HG02763 (cell line): ENCODE measurements around the gene DNAAF5.

ENCODE experiments used
- ATAC-seq: cut with Tn5 transposase; IDR thresholded peaks from one replicate; pipeline ENCODE4 v1.9.1; 2021; ENCODE audit warnings: mild to moderate bottlenecking, moderate library complexity; ENCODE audit not compliant: unreplicated experiment

DNAAF5 gene

DNA sequence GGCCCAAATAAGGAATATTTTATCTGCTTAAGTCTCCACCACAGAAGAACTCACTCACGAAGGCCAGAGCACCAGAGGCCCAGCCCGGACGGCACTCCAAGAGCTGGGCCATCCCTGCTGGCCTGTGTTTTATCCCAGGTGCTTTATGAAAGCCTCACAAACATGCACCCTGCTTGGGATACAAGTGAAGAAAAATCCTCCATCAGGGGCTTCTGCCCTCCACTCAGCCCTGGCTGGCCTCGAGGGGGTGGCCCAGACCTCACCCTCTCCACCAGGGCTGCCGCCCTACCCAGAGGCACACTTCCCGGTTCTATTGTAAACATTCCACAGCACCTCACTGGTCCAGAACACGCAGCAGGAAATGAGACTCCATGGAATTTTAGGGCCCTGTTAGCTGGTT lies 19.8 kb upstream of the DNAAF5 start:
- no peak for ATAC-seq

DNA sequence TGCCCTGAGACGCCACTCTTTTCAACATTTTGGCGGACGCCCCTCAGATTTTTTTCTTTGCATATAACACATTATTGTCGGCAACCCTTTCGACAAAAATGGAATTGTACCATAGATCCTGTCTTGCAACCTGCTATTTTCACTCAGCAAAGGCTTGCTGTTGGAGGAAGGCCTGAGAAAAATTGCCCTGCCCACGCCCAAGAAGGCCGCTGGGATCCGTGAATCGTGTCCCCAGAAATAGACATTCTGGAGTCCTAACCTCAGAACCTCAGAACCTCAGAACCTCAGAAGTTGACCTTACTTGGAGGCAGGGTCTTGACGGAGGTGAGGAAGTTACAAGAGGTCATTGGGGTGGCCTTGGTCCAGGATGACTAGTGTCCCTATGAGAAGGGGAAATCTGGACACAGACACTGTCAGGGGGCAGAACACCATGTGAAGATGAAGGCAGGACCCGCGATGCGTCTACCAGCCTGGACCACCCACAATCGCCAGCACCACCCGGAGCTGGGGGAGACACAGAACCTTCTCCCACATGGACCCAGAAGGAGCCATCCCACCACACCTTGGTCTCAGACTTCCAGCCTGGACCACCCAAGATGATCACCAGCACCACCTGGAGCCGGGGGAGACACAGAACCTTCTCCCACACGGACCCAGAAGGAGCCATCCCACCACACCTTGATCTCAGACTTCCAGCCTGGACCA lies 19.1 kb upstream of the DNAAF5 start:
- ATAC-seq: no peak

DNA sequence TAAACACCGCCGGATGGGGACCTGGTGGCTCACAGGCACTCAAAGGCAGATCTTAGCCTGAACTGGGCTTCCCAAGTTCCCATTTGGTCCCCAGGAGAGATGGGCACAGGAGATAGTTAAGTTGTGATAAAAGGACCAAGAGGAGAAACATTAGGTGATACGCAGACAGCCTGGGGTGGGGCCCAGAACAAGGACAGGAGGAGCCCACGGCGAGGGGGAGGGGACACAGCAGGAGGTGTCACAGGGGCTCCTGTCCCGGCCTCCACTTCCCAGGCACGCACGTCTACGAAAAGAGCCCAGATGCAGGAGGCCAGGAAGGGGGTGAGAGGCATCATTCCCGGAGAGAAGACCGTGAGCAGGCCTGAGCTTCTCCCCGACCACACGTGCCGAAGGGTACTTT lies 16.3 kb upstream of the DNAAF5 start:
- ATAC-seq: no peak

DNA sequence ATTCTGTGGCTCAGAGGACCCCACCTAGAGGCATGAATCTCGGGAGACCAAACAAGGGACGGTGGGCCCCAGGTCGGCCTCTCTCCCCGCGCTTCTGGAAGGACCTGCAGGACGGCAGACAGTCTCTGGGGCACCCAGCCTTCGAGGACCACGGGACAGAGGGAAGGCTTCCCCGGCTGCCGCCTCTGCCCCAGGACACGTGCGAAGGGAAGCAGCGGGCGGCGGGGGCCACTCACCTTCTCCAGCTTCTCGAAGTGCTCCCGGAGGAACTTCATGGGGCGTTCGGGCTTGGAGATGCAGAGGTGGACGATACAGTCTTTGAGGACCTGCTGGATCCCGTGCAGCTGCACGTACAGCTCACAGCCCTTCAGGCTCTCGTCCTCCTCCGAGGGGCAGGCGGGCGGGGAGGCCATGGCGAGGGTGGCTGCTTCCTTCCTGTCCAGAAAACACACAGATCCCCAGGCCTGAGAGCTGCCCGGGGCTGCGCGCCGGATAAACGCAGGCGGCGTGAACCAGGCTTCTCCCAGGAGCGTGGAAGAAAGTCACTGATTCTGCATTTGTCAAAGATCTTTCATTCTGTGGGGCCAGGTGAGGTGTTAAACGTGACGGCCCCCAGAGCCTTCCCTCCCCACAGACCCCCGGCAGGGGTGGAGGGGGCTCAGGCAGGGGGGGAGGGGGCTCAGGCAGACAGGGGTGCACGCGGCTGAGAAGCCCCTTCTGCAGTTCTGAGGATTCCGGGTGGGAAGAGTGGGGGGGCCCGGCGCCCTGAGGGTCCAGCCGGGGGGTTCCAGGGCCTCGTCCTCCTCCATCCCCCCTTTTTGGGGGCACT lies 15.2 kb upstream of the DNAAF5 start:
- no peak for ATAC-seq

DNA sequence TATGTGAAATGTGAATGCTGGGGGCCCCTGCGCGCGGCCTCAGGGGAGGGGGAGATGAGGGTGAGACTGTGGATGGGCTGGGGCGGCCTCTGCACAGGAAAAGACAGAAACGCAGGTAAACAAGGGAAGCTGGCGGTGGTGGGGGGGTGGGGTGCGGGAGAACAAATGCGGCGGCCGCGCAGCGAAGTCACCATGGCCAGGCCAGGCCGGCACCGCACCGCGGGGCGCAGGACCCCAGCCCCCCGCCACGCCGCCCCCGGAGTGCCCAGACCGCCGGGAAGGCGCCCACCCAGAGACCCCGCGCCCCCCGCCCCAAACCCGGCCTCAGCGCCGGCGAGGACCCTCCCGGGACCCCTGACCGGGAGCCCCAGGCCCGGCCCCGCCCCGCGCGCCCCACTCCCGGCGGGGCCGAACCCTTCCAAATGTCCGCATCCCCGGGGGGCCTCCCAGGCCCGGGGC lies 14.5 kb upstream of the DNAAF5 start:
- no peak for ATAC-seq

DNA sequence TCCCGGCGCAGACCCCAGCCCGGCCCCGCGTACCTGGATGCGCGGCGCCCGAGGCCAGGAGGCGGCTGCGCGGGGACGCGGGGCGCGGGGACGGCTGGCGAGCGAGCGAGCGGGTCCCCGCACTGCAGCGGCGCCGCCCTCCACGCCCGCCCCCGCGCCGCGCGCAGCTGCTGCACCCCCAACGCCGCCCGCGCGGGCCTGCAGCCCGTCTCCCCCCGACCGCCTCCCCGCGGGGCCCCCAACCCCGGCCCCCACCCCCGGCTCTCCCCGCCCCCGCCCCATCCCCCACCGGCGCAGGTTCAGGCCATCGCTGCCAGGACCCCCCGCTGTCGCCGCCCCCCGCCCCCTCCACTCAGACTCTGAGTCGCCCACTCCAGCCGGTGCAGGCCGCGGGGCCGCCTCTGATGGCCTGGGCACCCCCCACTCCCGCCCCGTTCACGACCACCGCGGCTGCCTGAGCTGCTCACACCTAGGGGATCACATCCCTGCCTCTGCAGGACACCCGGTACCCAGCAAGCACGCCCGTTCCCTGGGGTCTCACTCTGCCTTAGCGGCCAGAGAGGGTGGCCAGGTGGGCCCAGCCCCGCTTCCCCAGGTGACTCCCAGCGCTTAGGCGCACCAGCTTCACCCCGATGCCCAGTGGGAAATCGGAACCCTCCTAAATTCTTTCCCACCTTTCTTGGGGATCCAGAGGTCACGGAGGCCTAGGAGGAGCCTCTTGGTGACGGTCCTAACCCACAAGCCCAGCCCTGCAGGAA lies 13.9 kb upstream of the DNAAF5 start:
- ATAC-seq: no peak

DNA sequence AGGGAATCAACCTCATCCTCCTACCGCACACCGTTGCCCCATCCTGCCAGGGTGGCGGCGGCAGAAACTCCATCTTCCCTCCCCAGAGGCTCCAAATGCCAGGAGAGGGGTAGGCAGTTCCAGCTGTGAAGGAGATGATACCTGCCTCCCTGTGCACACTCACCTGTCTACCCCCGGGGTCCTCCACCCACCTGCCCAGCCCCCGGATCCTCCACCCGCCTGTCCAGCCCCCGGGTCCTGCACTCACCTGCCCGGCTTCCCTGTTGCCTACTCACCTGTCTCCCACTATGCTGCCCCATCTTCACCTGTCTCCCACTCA lies 13.4 kb upstream of the DNAAF5 start:
- ATAC-seq: no peak

DNA sequence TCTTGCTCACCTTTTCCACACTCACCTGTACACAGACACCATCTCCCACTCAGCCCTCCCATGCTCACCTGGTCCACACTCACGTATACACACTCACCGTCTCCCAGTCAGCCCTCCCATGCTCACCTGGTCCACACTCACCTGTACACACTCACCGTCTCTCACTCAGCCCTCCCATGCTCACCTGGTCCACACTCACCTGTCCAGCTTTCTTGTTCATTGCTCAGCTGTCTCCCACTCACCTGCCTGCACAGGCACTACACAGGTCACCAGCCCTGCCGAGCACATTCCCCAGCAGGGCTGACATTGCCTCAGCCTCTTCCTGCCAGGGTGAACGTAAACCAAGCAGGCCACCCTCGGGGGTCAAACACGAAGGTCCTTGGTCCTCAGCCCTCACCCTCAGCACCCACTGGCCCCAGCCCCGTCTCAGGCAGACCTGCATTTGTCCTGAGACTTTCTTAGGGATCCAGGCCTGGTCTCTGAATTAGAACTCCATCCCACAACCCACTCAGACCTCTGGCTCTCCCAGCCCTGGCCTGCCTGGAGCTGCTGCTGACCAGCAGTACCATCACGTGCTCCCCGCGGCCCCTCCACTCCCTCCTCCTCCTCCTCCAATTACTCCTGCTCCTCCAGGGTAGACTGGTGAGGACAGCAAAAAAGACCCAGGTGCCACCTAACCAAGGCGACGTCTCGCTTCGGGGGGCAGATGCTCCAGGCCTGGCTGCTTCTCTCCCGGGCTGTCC lies 12.8 kb upstream of the DNAAF5 start:
- no peak for ATAC-seq

DNA sequence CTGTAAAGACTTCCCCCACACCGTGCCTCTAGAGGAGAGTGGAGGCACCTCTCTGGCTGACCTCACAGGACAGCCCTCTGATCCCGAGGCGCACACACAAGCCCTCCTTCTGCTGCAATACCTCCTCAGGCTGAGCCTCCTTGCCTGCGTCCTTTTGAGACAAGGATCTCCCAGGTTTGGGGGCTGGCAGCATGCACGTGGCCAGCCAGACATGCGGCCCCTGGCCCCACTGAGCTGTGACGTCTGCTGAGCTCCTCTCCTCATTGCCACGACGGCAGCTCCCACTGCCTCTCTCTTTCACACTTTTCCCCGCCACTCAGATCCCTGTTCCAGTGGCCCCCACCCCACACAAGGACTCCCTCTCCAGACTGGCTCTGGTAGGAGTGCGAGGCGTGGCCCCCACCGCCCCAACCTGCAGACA lies 12.2 kb upstream of the DNAAF5 start:
- no peak for ATAC-seq

DNA sequence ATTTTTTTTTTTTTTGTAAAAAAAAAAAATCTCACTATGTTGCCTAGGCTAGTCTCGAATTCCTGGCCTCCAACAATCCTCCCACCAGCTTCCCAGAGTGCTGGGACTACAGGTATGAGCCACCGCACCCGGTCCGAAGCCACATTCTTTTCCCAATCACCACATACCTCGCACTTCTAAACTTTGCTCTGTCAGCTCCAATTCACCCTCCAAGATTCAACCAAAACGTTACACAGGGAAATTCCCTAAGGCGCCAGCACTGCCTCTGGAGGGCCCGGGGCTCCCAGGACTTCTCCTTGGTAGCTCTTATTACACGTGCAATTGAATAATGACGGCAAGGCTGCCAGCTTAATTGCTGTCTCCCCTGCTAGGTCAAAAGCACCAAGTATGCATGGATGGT lies 10.3 kb upstream of the DNAAF5 start:
- no peak for ATAC-seq

DNA sequence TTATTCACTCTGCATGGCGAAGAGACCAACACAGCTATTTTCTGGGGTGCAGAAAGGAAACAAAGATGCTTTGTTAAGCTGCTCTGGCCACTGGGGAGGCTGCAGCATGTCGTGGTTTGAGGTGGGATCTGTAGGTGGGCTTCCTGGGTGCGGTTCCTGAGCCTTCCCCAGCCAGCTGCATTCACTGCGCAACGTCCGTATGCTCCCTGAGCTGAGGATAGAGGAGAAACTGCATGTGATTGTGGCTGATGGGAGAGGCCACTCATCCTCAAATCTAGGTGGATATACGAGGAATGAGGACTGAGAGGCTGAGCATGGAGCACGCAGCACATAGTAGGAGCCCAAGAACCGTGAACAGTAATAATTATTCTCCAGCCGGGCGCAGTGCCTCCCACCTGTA lies 9.9 kb upstream of the DNAAF5 start:
- no peak for ATAC-seq

DNA sequence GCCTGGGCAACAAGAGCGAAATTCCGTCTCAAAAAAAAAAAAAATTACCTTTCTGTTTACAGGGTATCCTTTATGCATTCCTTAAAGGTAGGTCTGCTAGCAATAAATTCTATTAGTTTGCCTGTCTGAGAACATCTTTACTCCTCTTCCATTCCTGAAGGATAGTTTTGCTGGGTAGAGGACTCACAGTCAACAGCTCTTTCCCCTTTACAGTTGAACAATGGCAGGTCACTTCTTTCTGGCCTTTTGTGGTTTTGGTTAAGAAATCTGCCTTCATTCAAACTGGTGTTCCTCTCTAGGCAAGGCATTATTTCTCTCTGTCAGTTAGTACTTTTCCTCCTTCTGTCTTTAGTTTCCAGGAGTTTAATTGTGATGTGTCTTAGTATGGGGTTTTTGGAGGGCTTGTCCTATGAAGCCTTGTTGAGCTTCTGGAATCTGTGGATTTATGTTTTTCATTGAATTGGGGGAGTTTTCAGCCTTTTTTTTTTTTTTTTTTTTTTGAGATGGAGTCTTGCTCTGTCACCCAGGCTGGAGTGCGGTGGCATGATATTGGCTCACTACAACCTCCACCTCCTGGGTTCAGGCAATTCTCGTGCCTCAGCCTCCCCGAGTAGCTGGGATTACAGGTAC lies 4.8 kb upstream of the DNAAF5 start:
- no peak for ATAC-seq

DNA sequence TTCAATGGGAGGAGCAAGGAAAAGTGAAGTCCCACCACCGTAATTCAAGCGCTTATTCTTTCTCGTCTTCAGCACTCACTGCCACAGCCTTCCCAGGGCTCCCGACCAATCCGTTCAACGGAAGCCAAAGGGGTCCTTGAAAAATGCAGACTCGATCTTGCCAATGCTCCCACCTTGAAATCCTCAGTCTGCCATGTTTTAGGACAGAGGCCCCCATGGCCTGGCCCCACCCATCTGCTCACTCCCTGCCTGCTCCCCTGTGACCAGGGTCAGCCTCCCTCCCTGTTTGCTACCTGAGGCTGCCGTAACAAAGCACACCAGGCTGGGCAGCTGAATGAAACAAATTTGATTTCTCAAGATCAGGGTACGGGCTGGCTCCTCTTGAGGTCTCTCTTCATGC lies 3.0 kb upstream of the DNAAF5 start:
- no peak for ATAC-seq

DNA sequence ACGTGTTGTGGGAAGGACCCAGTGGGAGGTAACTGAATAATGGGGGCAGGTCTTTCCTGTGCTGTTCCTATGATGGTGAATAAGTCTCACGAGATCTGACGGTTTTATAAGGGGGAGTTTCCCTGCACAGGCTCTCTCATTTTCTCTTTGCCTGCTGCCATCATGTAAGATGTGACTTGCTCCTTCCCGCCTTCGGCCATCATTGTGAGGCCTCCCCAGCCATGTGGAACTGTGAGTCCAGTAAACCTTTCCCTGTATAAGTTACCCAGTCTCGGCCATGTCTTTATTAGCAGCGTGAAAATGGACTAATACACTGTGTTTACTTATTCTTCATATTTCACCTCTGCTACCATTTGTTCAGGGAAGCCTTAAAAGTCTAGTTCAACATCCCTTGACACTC lies 2.2 kb upstream of the DNAAF5 start:
- ATAC-seq: no peak

DNA sequence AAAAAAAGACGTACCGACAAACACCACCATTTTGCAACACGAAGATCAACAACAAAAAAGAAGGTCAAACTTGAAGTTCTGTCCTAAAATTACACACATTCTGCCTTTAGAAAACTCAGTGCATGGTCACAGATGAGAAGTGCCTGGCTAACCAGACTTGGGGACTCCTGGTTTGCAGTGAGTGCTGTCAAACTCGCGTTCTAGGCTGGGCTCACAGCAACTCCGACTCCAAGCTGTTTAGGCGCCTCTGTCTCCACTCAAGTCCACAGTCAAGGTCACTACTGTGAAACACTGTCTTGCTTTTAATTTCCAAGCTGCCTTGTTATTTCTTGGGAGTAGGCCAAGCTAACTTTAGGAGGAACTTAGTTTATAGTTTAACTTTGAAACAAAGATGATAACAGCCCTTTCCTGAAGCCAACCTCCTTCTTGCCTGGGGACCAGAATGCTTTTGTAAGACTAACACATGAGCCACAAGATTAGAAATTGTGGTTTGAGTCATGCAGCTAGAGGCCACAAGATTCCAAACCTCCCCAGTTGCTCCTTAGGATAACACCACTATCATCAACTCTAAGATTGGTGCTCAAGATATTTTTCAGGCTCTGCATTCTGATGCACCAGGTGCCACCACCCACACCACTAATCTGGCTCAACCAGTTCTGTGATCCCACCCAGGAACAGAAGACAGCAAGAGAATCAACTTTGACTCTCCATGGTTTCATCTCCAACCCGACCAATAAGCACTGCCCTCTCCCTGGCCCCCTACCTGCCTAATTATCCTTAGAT lies 1.1 kb upstream of the DNAAF5 start:
- no peak for ATAC-seq

DNA sequence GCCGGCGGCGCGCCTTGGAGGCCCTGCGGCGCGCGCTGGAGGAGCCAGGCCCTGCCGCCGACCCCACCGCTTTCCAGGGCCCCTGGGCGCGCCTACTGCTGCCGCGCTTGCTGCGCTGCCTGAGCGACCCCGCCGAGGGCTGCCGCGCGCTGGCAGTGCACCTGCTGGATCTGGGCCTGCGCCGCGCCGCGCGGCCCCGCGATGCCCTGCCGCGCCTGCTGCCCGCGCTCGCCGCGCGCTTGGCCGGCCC lies 280 bp downstream of the DNAAF5 start:
- no peak for ATAC-seq

DNA sequence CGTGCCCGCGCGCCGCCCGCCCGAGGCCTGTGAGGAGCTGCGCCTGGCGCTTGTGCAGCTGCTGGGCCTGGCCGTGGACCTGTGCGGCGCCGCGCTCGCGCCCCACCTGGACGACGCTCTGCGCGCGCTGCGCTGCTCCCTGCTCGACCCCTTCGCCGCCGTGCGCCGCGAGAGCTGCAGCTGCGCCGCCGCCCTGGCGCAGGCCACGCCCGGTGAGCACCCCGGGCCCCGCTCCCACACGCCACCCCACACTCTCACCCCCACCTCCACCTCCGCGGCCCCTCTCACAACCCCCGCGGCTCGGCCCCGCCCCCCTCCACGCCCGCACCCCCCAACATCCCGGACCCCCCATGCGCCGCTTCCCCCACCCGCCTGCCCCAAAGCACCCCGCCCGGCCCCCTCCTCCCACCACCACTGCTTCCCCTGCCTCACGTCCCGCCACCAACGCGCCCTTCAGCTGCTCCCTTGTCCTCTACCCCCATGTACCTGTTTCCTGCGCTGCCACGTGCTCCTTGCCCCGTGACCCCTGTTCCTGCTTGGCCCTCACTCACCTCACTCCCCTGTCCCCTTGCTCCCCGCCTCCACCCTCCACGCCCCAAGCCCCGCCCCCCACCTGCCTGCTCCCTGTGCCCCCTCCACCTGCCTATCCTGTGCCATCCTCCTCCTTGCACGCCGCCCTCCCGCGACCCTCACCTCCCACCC lies 756 bp downstream of the DNAAF5 start, which contains the start of gene PRKAR1B:
TSS of gene PRKAR1B (minus strand) at position 178 of the 702 bp plus-strand sequence. CDS start 15,776 bp downstream, outside the sequence.
- ATAC-seq: peak; percentile 19

DNA sequence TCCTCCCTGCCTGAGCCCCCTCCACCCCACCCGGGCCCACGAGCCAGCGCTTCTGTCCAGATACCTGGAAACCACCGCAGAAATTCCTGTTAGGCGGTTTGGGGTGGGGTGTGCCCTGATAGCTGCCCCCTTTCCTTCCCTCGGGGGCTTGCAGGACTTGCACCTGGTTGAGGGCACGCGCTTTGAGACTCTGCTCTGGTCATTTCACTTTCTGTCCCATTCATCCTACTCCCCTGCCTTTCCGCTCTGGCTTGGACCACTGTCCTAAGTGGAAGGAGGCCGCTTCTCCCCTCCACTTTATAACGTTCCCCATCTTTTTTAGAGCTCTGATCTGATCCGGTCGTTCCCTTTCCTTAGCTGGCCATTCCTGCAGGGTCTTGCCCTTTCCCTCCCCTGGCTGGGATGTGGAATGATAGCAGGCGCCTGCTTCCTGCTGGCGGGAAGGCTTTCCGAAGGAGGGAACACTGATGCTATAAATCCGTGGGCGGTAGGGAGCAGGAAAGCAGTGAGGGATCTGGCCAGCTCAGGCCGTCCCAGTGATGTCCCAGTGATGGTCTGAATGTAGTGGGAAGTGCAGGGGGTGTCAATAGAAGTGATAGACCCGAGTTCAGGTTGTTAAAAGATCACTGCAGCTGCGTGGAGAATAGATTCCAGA lies 1.4 kb downstream of the DNAAF5 start:
- no peak for ATAC-seq

DNA sequence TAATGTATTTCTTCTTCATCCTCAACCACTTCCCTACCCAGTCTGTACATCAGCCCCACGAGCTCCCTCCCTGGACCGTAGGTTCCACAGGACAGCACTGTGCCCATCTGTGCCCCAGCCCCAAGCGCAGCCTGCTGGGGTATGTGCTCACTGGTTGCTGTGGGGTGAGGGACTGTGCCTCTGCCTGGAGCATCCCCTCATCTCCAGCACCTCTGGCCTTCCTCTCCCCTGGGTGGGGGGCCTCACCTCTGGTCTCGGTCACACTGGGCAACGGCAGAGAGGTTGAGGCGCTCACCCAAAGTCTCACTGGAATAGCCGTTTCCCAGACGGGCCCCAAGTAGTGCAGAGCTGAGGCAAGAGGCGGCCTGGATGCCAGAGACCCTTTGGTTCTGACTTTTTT lies 2.1 kb downstream of the DNAAF5 start:
- ATAC-seq: no peak
